Neural cell (in vitro differentiated cells): Measurements from ENCODE around the gene MEGF11.

Source experiments
- EP300 ChIP-seq: fragments of 450-650 bp; conservative IDR thresholded peaks from 2 replicates; pipeline ENCODE4 v1.6.1; 2014; ENCODE audit warnings: antibody characterized with exemption, mild to moderate bottlenecking, moderate library complexity; ENCODE audit not compliant: poor library complexity, severe bottlenecking
- EZH2 ChIP-seq: fragments of 200-600, 300-800 bp; shearing (Covaris generic), sonication (generic); IDR thresholded peaks from 2 replicates; pipeline ENCODE4 v1.6.1; 2014; ENCODE audit warnings: antibody characterized with exemption, low read length, borderline replicate concordance, mild to moderate bottlenecking; ENCODE audit not compliant: insufficient read depth, poor library complexity, severe bottlenecking
- MXI1 ChIP-seq: fragments of 450-650 bp; conservative IDR thresholded peaks from 2 replicates; pipeline ENCODE4 v1.6.1; 2014; ENCODE audit warnings: antibody characterized with exemption, mild to moderate bottlenecking; ENCODE audit not compliant: poor library complexity, severe bottlenecking
- POLR2AphosphoS5 ChIP-seq: IDR thresholded peaks from 2 replicates; pipeline ENCODE4 v1.6.1; 2012
- RAD21 ChIP-seq: fragments of 450-650 bp; conservative IDR thresholded peaks from 2 replicates; pipeline ENCODE4 v1.6.1; 2014; ENCODE audit warnings: antibody characterized with exemption, mild to moderate bottlenecking, moderate library complexity
- TAF1 ChIP-seq: IDR thresholded peaks from 2 replicates; pipeline ENCODE4 v1.6.1; 2012; ENCODE audit warnings: low read depth
- TF ChIP-seq, protein P1 (sequence below): IDR thresholded peaks from 2 replicates; pipeline ENCODE4 v1.6.1; 2012; ENCODE audit warnings: borderline replicate concordance
- TF ChIP-seq, protein P2 (sequence below): fragments of 450-650 bp; IDR thresholded peaks from 2 replicates; pipeline ENCODE4 v1.5.1; 2014; ENCODE audit warnings: antibody characterized with exemption, mild to moderate bottlenecking, moderate library complexity; ENCODE audit not compliant: poor library complexity, severe bottlenecking

DNA sequence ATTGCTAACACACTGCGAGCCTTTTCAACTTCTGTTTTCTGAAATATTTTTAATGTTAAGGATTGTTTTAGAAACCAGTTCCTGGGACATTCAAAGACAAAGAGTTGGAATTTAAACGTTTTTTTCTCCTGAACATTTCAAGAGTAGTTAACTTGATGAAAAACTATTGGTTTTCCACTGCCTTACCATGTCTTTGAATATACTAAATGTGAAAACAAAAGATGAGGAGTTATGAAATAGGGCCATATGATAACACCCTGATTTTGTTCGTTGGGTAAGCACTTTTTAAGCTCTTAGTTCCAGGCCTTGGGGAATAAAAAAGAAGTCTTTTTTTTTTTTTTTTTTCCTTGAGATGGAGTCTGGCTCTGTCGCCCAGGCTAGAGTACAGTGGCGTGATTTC, 42.6 kb upstream of the MEGF11 start:
- TF ChIP-seq POLR2AphosphoS5 (no peak), RAD21 (no peak), EZH2 (no peak), MXI1 (no peak), EP300 (no peak), TAF1 (no peak)
- TF ChIP-seq, protein P1, sequence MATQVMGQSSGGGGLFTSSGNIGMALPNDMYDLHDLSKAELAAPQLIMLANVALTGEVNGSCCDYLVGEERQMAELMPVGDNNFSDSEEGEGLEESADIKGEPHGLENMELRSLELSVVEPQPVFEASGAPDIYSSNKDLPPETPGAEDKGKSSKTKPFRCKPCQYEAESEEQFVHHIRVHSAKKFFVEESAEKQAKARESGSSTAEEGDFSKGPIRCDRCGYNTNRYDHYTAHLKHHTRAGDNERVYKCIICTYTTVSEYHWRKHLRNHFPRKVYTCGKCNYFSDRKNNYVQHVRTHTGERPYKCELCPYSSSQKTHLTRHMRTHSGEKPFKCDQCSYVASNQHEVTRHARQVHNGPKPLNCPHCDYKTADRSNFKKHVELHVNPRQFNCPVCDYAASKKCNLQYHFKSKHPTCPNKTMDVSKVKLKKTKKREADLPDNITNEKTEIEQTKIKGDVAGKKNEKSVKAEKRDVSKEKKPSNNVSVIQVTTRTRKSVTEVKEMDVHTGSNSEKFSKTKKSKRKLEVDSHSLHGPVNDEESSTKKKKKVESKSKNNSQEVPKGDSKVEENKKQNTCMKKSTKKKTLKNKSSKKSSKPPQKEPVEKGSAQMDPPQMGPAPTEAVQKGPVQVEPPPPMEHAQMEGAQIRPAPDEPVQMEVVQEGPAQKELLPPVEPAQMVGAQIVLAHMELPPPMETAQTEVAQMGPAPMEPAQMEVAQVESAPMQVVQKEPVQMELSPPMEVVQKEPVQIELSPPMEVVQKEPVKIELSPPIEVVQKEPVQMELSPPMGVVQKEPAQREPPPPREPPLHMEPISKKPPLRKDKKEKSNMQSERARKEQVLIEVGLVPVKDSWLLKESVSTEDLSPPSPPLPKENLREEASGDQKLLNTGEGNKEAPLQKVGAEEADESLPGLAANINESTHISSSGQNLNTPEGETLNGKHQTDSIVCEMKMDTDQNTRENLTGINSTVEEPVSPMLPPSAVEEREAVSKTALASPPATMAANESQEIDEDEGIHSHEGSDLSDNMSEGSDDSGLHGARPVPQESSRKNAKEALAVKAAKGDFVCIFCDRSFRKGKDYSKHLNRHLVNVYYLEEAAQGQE: no peak
- TF ChIP-seq, protein P2, sequence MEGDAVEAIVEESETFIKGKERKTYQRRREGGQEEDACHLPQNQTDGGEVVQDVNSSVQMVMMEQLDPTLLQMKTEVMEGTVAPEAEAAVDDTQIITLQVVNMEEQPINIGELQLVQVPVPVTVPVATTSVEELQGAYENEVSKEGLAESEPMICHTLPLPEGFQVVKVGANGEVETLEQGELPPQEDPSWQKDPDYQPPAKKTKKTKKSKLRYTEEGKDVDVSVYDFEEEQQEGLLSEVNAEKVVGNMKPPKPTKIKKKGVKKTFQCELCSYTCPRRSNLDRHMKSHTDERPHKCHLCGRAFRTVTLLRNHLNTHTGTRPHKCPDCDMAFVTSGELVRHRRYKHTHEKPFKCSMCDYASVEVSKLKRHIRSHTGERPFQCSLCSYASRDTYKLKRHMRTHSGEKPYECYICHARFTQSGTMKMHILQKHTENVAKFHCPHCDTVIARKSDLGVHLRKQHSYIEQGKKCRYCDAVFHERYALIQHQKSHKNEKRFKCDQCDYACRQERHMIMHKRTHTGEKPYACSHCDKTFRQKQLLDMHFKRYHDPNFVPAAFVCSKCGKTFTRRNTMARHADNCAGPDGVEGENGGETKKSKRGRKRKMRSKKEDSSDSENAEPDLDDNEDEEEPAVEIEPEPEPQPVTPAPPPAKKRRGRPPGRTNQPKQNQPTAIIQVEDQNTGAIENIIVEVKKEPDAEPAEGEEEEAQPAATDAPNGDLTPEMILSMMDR: no peak
